ENCODE data around the gene FAM83E.
A peak's percentile ranks its signal among the peaks of the same experiment; 100 is the strongest.

GRCh38 chr19:48634424-48635262 lies 19.8 kb upstream of the FAM83E start:
- TF ChIP-seq, protein P1, sequence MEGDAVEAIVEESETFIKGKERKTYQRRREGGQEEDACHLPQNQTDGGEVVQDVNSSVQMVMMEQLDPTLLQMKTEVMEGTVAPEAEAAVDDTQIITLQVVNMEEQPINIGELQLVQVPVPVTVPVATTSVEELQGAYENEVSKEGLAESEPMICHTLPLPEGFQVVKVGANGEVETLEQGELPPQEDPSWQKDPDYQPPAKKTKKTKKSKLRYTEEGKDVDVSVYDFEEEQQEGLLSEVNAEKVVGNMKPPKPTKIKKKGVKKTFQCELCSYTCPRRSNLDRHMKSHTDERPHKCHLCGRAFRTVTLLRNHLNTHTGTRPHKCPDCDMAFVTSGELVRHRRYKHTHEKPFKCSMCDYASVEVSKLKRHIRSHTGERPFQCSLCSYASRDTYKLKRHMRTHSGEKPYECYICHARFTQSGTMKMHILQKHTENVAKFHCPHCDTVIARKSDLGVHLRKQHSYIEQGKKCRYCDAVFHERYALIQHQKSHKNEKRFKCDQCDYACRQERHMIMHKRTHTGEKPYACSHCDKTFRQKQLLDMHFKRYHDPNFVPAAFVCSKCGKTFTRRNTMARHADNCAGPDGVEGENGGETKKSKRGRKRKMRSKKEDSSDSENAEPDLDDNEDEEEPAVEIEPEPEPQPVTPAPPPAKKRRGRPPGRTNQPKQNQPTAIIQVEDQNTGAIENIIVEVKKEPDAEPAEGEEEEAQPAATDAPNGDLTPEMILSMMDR (IDR thresholded peaks at IDR 0.05): peak in 1 of 6 experiments; percentile 16
- peak; percentile 68 to 95 for TF ChIP-seq POLR2AphosphoS5 (IDR thresholded peaks at IDR 0.05)
- peak in 2 of 4 donors; percentile 39 to 85 for TF ChIP-seq POLR2A (IDR thresholded peaks at IDR 0.05)
- TF ChIP-seq EP300 (IDR thresholded peaks at IDR 0.05): peak in 1 of 4 donors; percentile 82

Data from upper lobe of left lung (tissue), 4 donors.